Activated CD8-positive, alpha-beta memory T cell treated with anti-CD3 and anti-CD28 coated beads, Interleukin-2, amount 10 ng/mL, durations not matched to agents 7 days and 5 days (primary cell): ENCODE measurements around the gene STK11IP. TPM values are rescaled to one million over a fixed set of nuclear protein-coding genes. Genes with fewer than 3 reads are reported as not detected.

ENCODE experiments used
- ATAC-seq: fragments of 150-1000 bp; cut with Tn5 transposase; one replicate; pipeline ENCODE4 v1.10.0; 2021; ENCODE audit warnings: moderate library complexity
- CTCF ChIA-PET: fragments of 350-600 bp; sonication (Branson Sonifier 250); formaldehyde crosslinking; loops from one replicate; lab custom pipeline; 2021; ENCODE audit warnings: antibody characterized with exemption; lab: Charles Lee
- DNase-seq: peaks from one replicate; pipeline ENCODE4 v3.0.0-alpha.2; 2020
- H3K27ac Mint-ChIP-seq: one replicate; pipeline ENCODE4 v1.8.0; 2021; ENCODE audit warnings: mild to moderate bottlenecking, mixed read lengths
- H3K27me3 Mint-ChIP-seq: one replicate; pipeline ENCODE4 v1.8.0; 2021; ENCODE audit warnings: mixed read lengths
- H3K36me3 Mint-ChIP-seq: one replicate; pipeline ENCODE4 v1.8.0; 2021; ENCODE audit warnings: mild to moderate bottlenecking, mixed read lengths
- H3K4me1 Mint-ChIP-seq: one replicate; pipeline ENCODE4 v1.8.0; 2021; ENCODE audit warnings: mixed read lengths
- H3K4me3 Mint-ChIP-seq: one replicate; pipeline ENCODE4 v1.8.0; 2021; ENCODE audit warnings: mild to moderate bottlenecking, moderate library complexity, mixed read lengths
- H3K9me3 Mint-ChIP-seq: one replicate; pipeline ENCODE4 v1.8.0; 2022; ENCODE audit warnings: low read depth, mixed read lengths
- total RNA-seq, 2 experiments: library from RNA; stranded (reverse); gene quantifications; one replicate each; pipeline ENCODE4 v1.2.3, GENCODE V29; 2021

The STK11IP gene
- total RNA-seq, 2 experiments from 2014 or later: 27.7 to 30.8 TPM

GRCh38 chr2:219608399-219608964 lies 10.8 kb downstream of the STK11IP start:
- ATAC-seq (no peak), DNase-seq (no peak)
- CTCF ChIA-PET: interaction anchor here (1.1 to 1.9 kb wide), 2 partner anchors 11 to 132 kb away, joined by 3 to 4 read pairs; partner anchors contain the start of gene STK11IP
- Mint-ChIP-seq H3K27me3 (no peaks in the 10 kb centered on the region), H3K27ac (no peak overlapping the region), H3K4me3 (no peak overlapping the region), H3K4me1 (peaks cover 6% of the 10 kb centered on the region), H3K36me3 (peaks cover 1% of the 10 kb centered on the region), H3K9me3 (no peaks in the 10 kb centered on the region)

GRCh38 chr2:219609149-219609750 lies 11.6 kb downstream of the STK11IP start:
- peaks cover 1% of the 10 kb centered on the region for H3K36me3 Mint-ChIP-seq
- CTCF ChIA-PET: interaction anchor here (1.1 kb wide), 1 partner anchor 12 kb away, joined by 3 read pairs; the partner anchor contains the start of gene STK11IP
- H3K27me3 Mint-ChIP-seq: no peaks in the 10 kb centered on the region
- DNase-seq: no peak
- no peak overlapping the region for H3K4me3 Mint-ChIP-seq
- peak overlapping the region; percentile 23 for H3K27ac Mint-ChIP-seq
- peaks cover 6% of the 10 kb centered on the region for H3K4me1 Mint-ChIP-seq
- no peak for ATAC-seq
- no peaks in the 10 kb centered on the region for H3K9me3 Mint-ChIP-seq

- no peak for ATAC-seq
Observed at GRCh38 chr2:219611306-219611705, 13.6 kb downstream of the STK11IP start.

GRCh38 chr2:219611866-219612576 lies 14.4 kb downstream of the STK11IP start:
- H3K27ac Mint-ChIP-seq: no peak overlapping the region
- ATAC-seq: no peak
- H3K36me3 Mint-ChIP-seq: peaks cover 2% of the 10 kb centered on the region
- H3K9me3 Mint-ChIP-seq: no peaks in the 10 kb centered on the region
- DNase-seq: no peak
- H3K4me3 Mint-ChIP-seq: no peak overlapping the region
- H3K4me1 Mint-ChIP-seq: peaks cover 6% of the 10 kb centered on the region
- CTCF ChIA-PET: interaction anchor here (1.4 kb wide), 1 partner anchor 8 kb away, joined by 3 read pairs; no protein-coding TSS in a partner anchor
- no peaks in the 10 kb centered on the region for H3K27me3 Mint-ChIP-seq

More at GRCh38 chr2:219611306-219611705, 13.6 kb downstream of the STK11IP start:
- H3K4me3 Mint-ChIP-seq: no peak overlapping the region
- CTCF ChIA-PET: interaction anchor here (1.4 kb wide), 1 partner anchor 8 kb away, joined by 3 read pairs; no protein-coding TSS in a partner anchor
- DNase-seq: no peak
- peaks cover 2% of the 10 kb centered on the region for H3K36me3 Mint-ChIP-seq
- no peaks in the 10 kb centered on the region for H3K9me3 Mint-ChIP-seq
- H3K27me3 Mint-ChIP-seq: no peaks in the 10 kb centered on the region
- no peak overlapping the region for H3K27ac Mint-ChIP-seq
- peaks cover 6% of the 10 kb centered on the region for H3K4me1 Mint-ChIP-seq

GRCh38 chr2:219612577-219613286 lies 15.1 kb downstream of the STK11IP start:
- CTCF ChIA-PET: no interaction called here
- H3K4me1 Mint-ChIP-seq: peaks cover 6% of the 10 kb centered on the region
- H3K27me3 Mint-ChIP-seq: no peaks in the 10 kb centered on the region
- peaks cover 2% of the 10 kb centered on the region for H3K36me3 Mint-ChIP-seq
- ATAC-seq (no peak), DNase-seq (no peak)
- H3K27ac Mint-ChIP-seq: no peak overlapping the region
- H3K9me3 Mint-ChIP-seq: no peaks in the 10 kb centered on the region
- no peak overlapping the region for H3K4me3 Mint-ChIP-seq

GRCh38 chr2:219613461-219614070 lies 15.9 kb downstream of the STK11IP start:
- CTCF ChIA-PET: interaction anchor here (1.1 kb wide), 1 partner anchor 71 kb away, joined by 3 read pairs; no protein-coding TSS in a partner anchor
- Mint-ChIP-seq H3K27me3 (no peaks in the 10 kb centered on the region), H3K4me3 (no peak overlapping the region), H3K36me3 (peaks cover 2% of the 10 kb centered on the region), H3K9me3 (no peaks in the 10 kb centered on the region), H3K4me1 (peaks cover 6% of the 10 kb centered on the region), H3K27ac (no peak overlapping the region)
- DNase-seq (no peak), ATAC-seq (no peak)

- CTCF ChIA-PET: interaction anchor here (1.1 kb wide), 1 partner anchor 72 kb away, joined by 3 read pairs; no protein-coding TSS in a partner anchor
- no peak for ATAC-seq
- no peaks in the 10 kb centered on the region for H3K27me3 Mint-ChIP-seq
- H3K27ac Mint-ChIP-seq: no peak overlapping the region
- no peak overlapping the region for H3K4me3 Mint-ChIP-seq
- H3K4me1 Mint-ChIP-seq: peaks cover 6% of the 10 kb centered on the region
- peaks cover 2% of the 10 kb centered on the region for H3K36me3 Mint-ChIP-seq
- no peak for DNase-seq
- H3K9me3 Mint-ChIP-seq: no peaks in the 10 kb centered on the region
Observed at GRCh38 chr2:219614076-219614860, 16.6 kb downstream of the STK11IP start.

- Mint-ChIP-seq H3K36me3 (peaks cover 2% of the 10 kb centered on the region), H3K9me3 (no peaks in the 10 kb centered on the region), H3K27ac (no peak overlapping the region), H3K4me1 (peaks cover 6% of the 10 kb centered on the region), H3K4me3 (no peak overlapping the region), H3K27me3 (no peaks in the 10 kb centered on the region)
- CTCF ChIA-PET: interaction anchor here (1.1 kb wide), 1 partner anchor 73 kb away, joined by 3 read pairs; no protein-coding TSS in a partner anchor
- ATAC-seq (no peak), DNase-seq (no peak)
Observed at GRCh38 chr2:219615036-219615435, 17.4 kb downstream of the STK11IP start.

- Mint-ChIP-seq H3K36me3 (peaks cover 2% of the 10 kb centered on the region), H3K4me3 (no peak overlapping the region), H3K27ac (no peak overlapping the region), H3K27me3 (no peaks in the 10 kb centered on the region), H3K9me3 (no peaks in the 10 kb centered on the region), H3K4me1 (peaks cover 6% of the 10 kb centered on the region)
- CTCF ChIA-PET: no interaction called here
- no peak for DNase-seq
- ATAC-seq: no peak
Observed at GRCh38 chr2:219615894-219616293, 18.2 kb downstream of the STK11IP start.

GRCh38 chr2:219616550-219616949 lies 18.9 kb downstream of the STK11IP start:
- no peak for ATAC-seq

GRCh38 chr2:219618733-219619122 lies 21.1 kb downstream of the STK11IP start:
- H3K27ac Mint-ChIP-seq: no peak overlapping the region
- CTCF ChIA-PET: no interaction called here
- H3K27me3 Mint-ChIP-seq: peaks cover 12% of the 10 kb centered on the region
- H3K36me3 Mint-ChIP-seq: peaks cover 2% of the 10 kb centered on the region
- no peaks in the 10 kb centered on the region for H3K9me3 Mint-ChIP-seq
- H3K4me3 Mint-ChIP-seq: no peak overlapping the region
- ATAC-seq (no peak), DNase-seq (no peak)
- no peaks in the 10 kb centered on the region for H3K4me1 Mint-ChIP-seq

More at GRCh38 chr2:219616550-219616949, 18.9 kb downstream of the STK11IP start:
- CTCF ChIA-PET: interaction anchor here (0.5 kb wide), 1 partner anchor 683 kb away, joined by 3 read pairs; no protein-coding TSS in a partner anchor
- no peak overlapping the region for H3K4me3 Mint-ChIP-seq
- no peak overlapping the region for H3K27ac Mint-ChIP-seq
- H3K9me3 Mint-ChIP-seq: no peaks in the 10 kb centered on the region
- peaks cover 2% of the 10 kb centered on the region for H3K36me3 Mint-ChIP-seq
- no peaks in the 10 kb centered on the region for H3K27me3 Mint-ChIP-seq
- H3K4me1 Mint-ChIP-seq: peaks cover 6% of the 10 kb centered on the region
- no peak for DNase-seq

- Mint-ChIP-seq H3K4me1 (no peaks in the 10 kb centered on the region), H3K27ac (no peak overlapping the region), H3K27me3 (peaks cover 12% of the 10 kb centered on the region), H3K4me3 (no peak overlapping the region), H3K36me3 (peaks cover 2% of the 10 kb centered on the region), H3K9me3 (no peaks in the 10 kb centered on the region)
- CTCF ChIA-PET: interaction anchor here (1.0 to 1.3 kb wide), 2 partner anchors 8 to 24 kb away, joined by 3 read pairs; no protein-coding TSS in a partner anchor
- no peak for ATAC-seq
- no peak for DNase-seq
Observed at GRCh38 chr2:219619235-219619634, 21.6 kb downstream of the STK11IP start.
